ENCODE data around the gene ABCA2. TPM values are rescaled to one million over a fixed set of nuclear protein-coding genes. Genes with fewer than 3 reads are reported as not detected.
A peak's percentile ranks its signal among the peaks of the same experiment; 100 is the strongest.

Gene ABCA2
- total RNA-seq, 1 experiment from 2014 or later, result 22.4 TPM

DNA sequence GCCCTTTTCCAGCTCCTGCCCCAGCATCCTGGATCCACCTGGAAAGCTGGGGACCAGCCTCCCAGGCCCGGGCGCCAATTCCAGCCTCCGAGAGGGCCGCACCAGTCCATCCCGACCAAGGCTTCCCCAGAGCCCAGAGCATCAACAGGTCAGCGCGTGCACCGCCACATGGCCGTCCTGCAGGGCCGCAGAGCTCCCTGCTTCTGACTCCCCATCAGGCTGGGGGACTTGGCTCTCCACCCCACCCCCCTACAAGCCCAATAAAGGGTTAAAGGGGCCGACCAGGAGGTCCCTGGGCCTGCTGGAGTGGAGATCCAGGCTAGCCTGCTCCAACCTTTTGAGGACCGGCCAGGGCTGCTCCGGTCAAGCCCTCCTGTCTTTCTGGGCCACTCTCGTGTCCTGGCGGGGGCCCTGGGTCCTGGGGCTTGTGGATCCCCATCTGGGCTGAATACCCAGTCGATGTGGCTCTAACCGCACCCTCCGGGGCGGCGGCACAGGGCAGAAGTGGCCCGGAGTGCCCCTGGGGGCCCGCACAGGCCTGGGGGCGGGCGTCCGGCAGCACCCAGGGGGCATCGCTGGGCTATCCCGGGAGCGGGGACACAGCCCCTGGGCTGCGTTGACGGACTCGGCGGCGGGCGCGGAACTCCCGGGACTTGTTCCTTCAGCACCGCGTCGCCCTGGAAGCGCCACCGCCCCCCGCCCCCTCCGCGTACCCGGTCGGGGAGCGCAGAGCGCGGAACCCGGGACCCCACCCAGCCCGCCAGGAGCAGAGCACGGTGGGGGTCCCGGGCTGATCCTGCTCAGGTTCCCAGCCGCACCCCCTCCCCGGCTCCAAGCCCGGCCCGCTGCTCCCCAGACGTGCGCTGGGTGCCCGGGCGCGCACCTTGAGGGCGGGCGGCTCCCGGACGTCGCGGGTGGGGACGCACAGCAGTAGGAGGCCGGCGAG lies 25.2 kb upstream of the ABCA2 start:
- H3K23me2 ChIP-seq (ENCODE audit: insufficient read length, low read depth, low read length, poor library complexity, severe bottlenecking), result peaks cover 6% of the 10 kb centered on the region
- no peak overlapping the region for H2AFZ ChIP-seq (ENCODE audit: low read length)
- no peaks in the 10 kb centered on the region for H3K79me1 ChIP-seq (ENCODE audit: insufficient read depth, low read depth, low read length, poor library complexity, severe bottlenecking)
- H2BK15ac ChIP-seq (ENCODE audit: low read depth, low read length), result no peak overlapping the region
- H3K9ac ChIP-seq (ENCODE audit: extremely low read depth, insufficient read length, low read length), result no peak overlapping the region
- no peaks in the 10 kb centered on the region for H3K4me1 ChIP-seq (ENCODE audit: insufficient read depth, low read length)
- no peak overlapping the region for H3K27ac ChIP-seq (ENCODE audit: insufficient read length, low read depth, low read length)
- no peaks in the 10 kb centered on the region for H4K20me1 ChIP-seq (ENCODE audit: control insufficient read depth, insufficient read depth, insufficient read length)
- WGBS (ENCODE audit: extremely low coverage, insufficient read length, low lambda C conversion rate), result no CpG with 5 or more reads among the region's 71 CpGs
- no peak overlapping the region for H2BK20ac ChIP-seq (ENCODE audit: low read depth, low read length, poor library complexity, severe bottlenecking)
- H3K9me3 Mint-ChIP-seq, result no peaks in the 10 kb centered on the region
- no peak overlapping the region for H3T11ph ChIP-seq (ENCODE audit: low read length)
- H3K9me3 ChIP-seq (ENCODE audit: control insufficient read depth, low read depth, low read length), result no peaks in the 10 kb centered on the region
- H3K4ac ChIP-seq (ENCODE audit: low read depth, low read length), result no peak overlapping the region
- no peak overlapping the region for H3K23ac ChIP-seq (ENCODE audit: insufficient read length, low read depth, low read length)
- H3K27me3 Mint-ChIP-seq (ENCODE audit: low read depth), result peaks cover 70% of the 10 kb centered on the region
- peak; percentile 49 for DNase-seq
- no peak overlapping the region for H3K27ac Mint-ChIP-seq
- H3K14ac ChIP-seq (ENCODE audit: insufficient read depth, low read length), result no peak overlapping the region
- peak overlapping the region in 1 of 2 experiments; percentile 40; a peak in 1 of 5 replicates for H3K4me3 Mint-ChIP-seq
- H2BK5ac ChIP-seq (ENCODE audit: insufficient read length, low read length), result no peak overlapping the region
- no peaks in the 10 kb centered on the region for H3K79me2 ChIP-seq (ENCODE audit: insufficient read depth, low read length)
- no peak overlapping the region for H4K5ac ChIP-seq (ENCODE audit: insufficient read length, low read depth, low read length)
- H2BK120ac ChIP-seq (ENCODE audit: low read depth, low read length, poor library complexity, severe bottlenecking), result no peak overlapping the region
- no peak overlapping the region for H4K8ac ChIP-seq (replicated peaks; ENCODE audit: insufficient read length, low read depth, low read length)
- TF ChIP-seq, protein P1, sequence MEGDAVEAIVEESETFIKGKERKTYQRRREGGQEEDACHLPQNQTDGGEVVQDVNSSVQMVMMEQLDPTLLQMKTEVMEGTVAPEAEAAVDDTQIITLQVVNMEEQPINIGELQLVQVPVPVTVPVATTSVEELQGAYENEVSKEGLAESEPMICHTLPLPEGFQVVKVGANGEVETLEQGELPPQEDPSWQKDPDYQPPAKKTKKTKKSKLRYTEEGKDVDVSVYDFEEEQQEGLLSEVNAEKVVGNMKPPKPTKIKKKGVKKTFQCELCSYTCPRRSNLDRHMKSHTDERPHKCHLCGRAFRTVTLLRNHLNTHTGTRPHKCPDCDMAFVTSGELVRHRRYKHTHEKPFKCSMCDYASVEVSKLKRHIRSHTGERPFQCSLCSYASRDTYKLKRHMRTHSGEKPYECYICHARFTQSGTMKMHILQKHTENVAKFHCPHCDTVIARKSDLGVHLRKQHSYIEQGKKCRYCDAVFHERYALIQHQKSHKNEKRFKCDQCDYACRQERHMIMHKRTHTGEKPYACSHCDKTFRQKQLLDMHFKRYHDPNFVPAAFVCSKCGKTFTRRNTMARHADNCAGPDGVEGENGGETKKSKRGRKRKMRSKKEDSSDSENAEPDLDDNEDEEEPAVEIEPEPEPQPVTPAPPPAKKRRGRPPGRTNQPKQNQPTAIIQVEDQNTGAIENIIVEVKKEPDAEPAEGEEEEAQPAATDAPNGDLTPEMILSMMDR (conservative IDR thresholded peaks at IDR 0.05), result no peak
- H3K36me3 Mint-ChIP-seq (ENCODE audit: insufficient read depth in 1 of 3, low read depth in 3 of 3), result no peaks in the 10 kb centered on the region
- peaks cover 2 to 11% of the 10 kb centered on the region in 2 experiments for H3K4me1 Mint-ChIP-seq
- H3K4me2 ChIP-seq (ENCODE audit: insufficient read depth, insufficient read length, low read length), result peak overlapping the region; percentile 2
- no peak overlapping the region for H3K18ac ChIP-seq (ENCODE audit: insufficient read length, low read depth, low read length)
- H3K56ac ChIP-seq (ENCODE audit: insufficient read length, low read depth, low read length), result no peak overlapping the region
- H2AK5ac ChIP-seq (ENCODE audit: insufficient read length, low read length), result no peak overlapping the region
- no peak overlapping the region for H4K91ac ChIP-seq (ENCODE audit: insufficient read length, low read depth, low read length)
- no peak overlapping the region for H2BK12ac ChIP-seq (ENCODE audit: insufficient read length, low read depth, low read length)
- peaks cover 4% of the 10 kb centered on the region; the same call in 1 of the 2 replicates for H3K27me3 ChIP-seq (ENCODE audit: insufficient read depth, low read length)

Data from H9 (cell line).